Hematopoietic multipotent progenitor cell treated with erythropoietin and hydrocortisone succinate and interleukin-3 and kit ligand, for 8 days (in vitro differentiated cells): ENCODE data around the gene BRME1.
"Not testable (repeated sequence)": the region's sequence is repeated elsewhere in the genome, so short reads cannot be mapped to it uniquely, and the experiment has no call there.

Source experiments
- DNase-seq: peaks from one replicate; pipeline ENCODE4 v3.0.0-alpha.2; 2015

BRME1 gene

GRCh38 chr19:13926010-13926409 lies 20.1 kb upstream of the BRME1 start:
- no peak for DNase-seq

GRCh38 chr19:13923194-13923987 lies 17.5 kb upstream of the BRME1 start:
- DNase-seq, result no peak

DNA sequence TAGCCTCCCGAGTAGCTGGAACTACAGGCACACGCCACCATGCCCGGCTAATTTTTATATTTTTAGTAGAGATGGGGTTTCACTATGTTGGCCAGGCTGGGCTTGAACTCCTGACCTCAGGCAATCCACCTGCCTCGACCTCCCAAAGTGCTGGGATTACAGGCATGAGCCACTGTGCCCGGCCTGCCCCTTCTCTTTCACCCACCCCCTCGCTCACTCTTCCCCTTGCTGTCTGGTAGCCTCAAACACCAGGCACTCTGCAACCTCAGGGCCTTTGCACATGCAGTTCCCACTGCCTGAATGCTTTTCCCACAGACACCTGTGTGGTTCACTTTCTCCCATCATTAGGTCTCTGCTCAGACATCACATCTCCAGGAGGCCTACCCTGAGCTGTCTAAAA lies 16.2 kb upstream of the BRME1 start:
- DNase-seq, result not testable (repeated sequence)

DNA sequence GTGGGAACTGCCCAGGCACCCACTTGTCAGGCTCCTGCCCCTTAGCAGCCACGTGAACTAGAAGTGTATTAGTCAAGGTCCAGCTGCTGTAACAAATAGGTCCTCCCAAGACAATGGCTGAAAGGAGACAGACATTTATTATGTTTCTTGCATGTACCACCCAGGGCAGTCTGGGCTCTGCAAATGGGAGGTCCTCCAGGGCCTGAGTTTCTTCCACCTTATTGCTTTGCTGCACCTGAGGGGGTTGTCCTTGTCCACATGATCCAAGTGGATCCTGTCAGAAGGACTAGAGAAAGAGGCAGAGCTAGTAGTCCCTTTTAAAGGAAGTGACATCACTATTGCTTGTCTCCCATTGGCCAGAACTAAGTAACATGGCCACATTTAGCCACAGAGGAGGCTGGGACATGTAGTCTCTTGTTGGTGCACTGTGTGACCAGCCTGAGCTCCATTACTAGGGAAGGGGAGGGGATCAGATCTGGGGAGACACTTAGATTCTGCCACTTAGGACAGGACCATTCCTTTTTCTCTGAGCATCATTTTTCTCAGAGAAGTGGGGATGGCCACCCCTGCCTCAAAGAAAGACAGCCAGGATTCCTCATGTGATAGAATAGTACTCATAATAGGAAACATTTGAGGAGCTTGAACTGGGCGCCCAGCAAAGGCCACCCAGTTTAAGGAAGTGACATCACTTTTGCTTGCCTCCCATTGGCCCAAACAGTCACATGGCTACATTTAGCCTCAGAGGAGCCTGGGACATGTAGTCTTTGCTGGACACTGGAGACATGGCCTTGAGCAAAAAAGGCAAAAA lies 15.2 kb upstream of the BRME1 start:
- DNase-seq, result peak; percentile 88

GRCh38 chr19:13920524-13920923 lies 14.6 kb upstream of the BRME1 start:
- no peak for DNase-seq

- DNase-seq, result no peak
These were observed 13.0 kb upstream of the BRME1 start for GRCh38 chr19:13918726-13919411.

DNA sequence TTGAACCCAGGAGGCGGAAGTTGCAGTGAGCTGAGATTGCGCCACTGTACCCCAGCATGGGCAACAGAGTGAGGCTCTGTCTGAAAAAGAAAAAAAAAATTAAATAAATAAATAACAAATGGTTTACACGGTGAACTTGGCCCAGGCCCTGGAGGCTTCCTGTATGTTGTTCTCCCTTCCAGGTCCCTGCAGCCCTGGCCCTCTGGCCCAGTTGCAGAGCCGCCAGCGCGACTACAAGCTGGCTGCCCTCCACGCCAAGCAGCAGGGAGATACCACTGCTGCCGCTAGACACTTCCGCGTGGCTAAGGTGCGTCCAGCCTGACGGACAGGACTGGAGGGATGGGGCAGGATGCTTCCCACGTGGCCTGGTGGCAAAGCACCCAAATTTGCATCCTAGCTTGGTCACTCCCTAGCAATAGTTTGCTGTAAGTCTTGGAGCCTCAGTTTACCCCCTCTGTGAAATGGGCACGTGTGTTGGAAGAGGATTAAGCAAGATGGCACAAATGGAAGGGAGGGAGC lies 12.0 kb upstream of the BRME1 start:
- no peak for DNase-seq

DNA sequence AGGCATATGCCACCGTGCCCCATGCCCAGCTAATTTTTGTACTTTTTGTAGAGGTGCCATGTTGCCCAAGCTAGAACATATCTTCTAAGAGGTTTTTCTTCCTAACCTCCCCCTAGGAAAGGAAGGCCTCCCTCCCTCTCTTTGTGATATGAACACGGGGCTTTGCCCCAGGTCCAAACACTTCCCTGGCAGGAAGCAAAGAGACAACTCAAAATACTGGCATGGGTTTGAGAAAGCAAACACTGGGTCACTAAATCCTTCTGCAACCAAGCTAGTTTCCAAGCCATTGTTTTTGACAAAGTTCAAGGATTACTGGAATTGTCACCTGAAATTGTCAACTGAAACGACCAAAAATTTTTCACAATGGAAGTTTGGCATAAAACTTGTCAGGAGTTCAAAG lies 8.9 kb upstream of the BRME1 start:
- no peak for DNase-seq

- no peak for DNase-seq
These were observed 7.4 kb upstream of the BRME1 start for GRCh38 chr19:13913352-13913751.

GRCh38 chr19:13909430-13909829 lies 3.5 kb upstream of the BRME1 start:
- DNase-seq, result no peak

- no peak for DNase-seq
These were observed 2.8 kb upstream of the BRME1 start for GRCh38 chr19:13908674-13909073.

GRCh38 chr19:13906910-13907309 lies 993 bp upstream of the BRME1 start:
- DNase-seq, result no peak

DNA sequence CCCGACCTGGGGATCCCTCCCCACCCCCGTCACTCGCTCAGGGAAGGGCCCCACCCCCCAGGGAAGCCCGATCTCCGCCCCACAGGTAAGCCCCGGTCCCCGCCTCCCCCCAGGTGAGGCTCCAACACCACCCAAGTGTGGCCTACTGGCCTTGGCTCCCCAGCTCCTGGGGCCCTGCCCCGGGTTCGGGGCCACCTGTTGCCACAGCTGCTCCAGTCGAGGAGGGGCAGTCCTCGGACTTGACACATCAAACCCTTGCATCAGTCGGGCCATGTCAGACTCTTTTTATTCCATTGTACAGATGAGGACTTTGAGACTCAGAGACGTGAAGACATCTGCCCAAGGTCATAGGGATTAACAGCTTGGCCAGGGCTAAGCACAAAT lies 596 bp upstream of the BRME1 start:
- DNase-seq, result no peak

- DNase-seq, result peak; percentile 69
These were observed 2.8 kb downstream of the BRME1 start for GRCh38 chr19:13902993-13903555.

GRCh38 chr19:13899912-13900584 lies 5.9 kb downstream of the BRME1 start:
- DNase-seq, result no peak

- no peak for DNase-seq
These were observed 6.5 kb downstream of the BRME1 start for GRCh38 chr19:13899393-13899792.

- DNase-seq, result no peak
These were observed 9.7 kb downstream of the BRME1 start for GRCh38 chr19:13896227-13896626.

DNA sequence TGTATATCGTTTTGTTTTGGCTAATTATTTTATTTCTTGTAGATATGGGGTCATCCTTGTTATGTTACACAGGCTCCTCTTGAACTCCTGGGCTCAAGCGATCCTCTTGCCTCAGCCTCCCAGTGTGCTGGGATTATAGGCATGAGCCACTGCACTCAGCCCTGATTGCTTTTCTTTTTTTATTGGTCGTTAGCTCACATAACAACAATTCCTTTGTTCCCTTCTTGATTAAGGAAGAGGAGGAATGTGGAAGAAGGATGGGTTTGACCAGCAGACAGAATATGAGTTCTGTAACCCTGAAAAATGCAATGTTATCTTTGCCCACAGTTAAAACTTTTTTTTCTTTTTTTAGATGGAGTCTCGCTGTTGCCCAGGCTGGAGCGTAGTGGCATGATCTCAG lies 11.4 kb downstream of the BRME1 start:
- DNase-seq, result no peak

GRCh38 chr19:13892870-13893269 lies 13.0 kb downstream of the BRME1 start:
- no peak for DNase-seq

- no peak for DNase-seq
These were observed 15.8 kb downstream of the BRME1 start for GRCh38 chr19:13890136-13890535.

DNA sequence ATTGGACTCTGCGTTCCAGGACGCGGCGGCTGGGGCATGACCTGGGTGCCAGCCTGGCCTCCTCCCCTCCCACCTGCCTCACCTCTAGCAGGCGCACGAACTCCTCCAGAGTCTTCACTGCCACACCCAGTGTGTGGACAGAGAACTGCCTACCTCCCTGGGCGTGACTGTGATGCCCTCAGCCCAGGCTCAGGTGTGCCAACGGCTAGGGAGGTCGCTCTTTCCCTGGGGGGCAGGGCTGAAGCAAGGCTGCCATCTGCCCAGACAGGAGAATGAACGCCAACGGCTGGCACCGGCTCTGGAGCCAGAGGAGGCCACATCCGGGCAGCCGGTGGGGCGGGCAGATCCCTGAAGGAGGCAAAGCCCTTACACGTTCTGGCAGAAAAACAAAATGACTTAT lies 17.6 kb downstream of the BRME1 start:
- no peak for DNase-seq

DNA sequence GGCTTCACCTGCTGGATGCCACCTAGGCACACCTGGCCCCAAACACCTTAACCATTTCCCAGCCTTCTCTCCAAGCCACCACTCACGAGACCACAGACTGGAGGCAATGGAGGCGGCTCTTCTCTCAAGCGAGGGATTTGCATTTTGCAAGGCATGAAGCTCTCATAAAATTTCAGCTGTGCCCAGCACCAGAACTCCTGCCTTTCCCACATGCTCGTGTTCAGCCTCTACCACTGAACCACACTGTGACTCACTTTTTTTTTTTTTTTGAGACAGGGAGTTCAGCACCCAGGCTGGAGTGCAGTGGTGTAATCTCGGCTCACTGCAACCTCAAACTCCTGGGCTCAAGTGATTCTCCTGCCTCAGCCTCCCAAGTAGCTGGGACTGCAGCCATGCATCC lies 18.4 kb downstream of the BRME1 start:
- no peak for DNase-seq

DNA sequence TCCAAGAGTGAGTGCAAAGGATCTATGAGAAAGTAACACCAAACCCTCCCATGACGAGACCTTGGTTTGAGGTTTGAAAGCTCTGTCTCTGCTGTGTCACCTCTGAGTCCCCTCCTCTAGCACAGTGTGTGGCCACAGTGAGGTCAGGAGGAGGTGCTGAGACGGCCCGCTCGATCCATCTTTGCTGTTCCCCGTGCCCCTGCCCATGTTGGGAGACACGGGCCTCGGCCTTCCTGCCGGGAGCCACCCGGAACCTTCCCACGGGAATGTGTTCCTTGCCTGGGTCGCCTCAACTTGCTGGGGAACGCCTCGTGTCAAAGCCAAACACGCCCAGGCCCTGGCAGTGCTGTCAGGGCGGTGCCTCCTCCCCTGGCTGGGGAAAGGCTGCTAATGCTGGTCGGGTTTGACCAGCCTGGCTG lies 18.9 kb downstream of the BRME1 start:
- DNase-seq, result no peak
